ENCODE measurements around the gene INPP5F. TPM values are rescaled to one million over a fixed set of nuclear protein-coding genes. Genes with fewer than 3 reads are reported as not detected.

INPP5F gene
- total RNA-seq, 1 experiment from 2014 or later, result 26.4 TPM

GRCh38 chr10:119831656-119832055 is 105.8 kb downstream of the INPP5F start:
- no peak for DNase-seq
- Mint-ChIP-seq H3K27me3 (ENCODE audit: insufficient read depth, unreplicated experiment) (no peaks in the 10 kb centered on the region), H3K27ac (ENCODE audit: unreplicated experiment) (no peak overlapping the region), H3K4me1 (ENCODE audit: low read depth, unreplicated experiment) (peaks cover 19% of the 10 kb centered on the region), H3K4me3 (ENCODE audit: unreplicated experiment) (no peak overlapping the region), H3K9me3 (ENCODE audit: unreplicated experiment) (no peaks in the 10 kb centered on the region), H3K36me3 (ENCODE audit: insufficient read depth, unreplicated experiment) (peaks cover 93% of the 10 kb centered on the region)
- POLR2A ChIA-PET, result no interaction called here
- CTCF ChIA-PET, result interaction anchor here (1.2 to 2.2 kb wide), 2 partner anchors 80 to 81 kb away, joined by 5 to 6 read pairs; no protein-coding TSS in a partner anchor
- TF ChIP-seq CTCF (IDR thresholded peaks at IDR 0.05; ENCODE audit: insufficient read depth in 1 of 2, low read depth in 1 of 2, low read length in 1 of 2, severe bottlenecking in 1 of 2, unreplicated experiment in 1 of 2), result no peak
- H3K36me3 ChIP-seq (ENCODE audit: control insufficient read depth, insufficient read depth, low read length), result peaks cover 1% of the 10 kb centered on the region
- H3K4me3 ChIP-seq (ENCODE audit: low read depth, low read length), result no peak overlapping the region
- H3K9me3 ChIP-seq, result no peaks in the 10 kb centered on the region
- intact Hi-C loops (cut with micrococcal nuclease; ENCODE audit: unreplicated experiment), result loop anchor here (2.0 kb wide), 1 partner anchor 145 kb away; no protein-coding TSS in a partner anchor
- no peaks in the 10 kb centered on the region for H3K27me3 ChIP-seq (replicated peaks; ENCODE audit: control insufficient read depth, insufficient read depth, low read length)
- H3K4me1 ChIP-seq, result no peaks in the 10 kb centered on the region; the same call in 1 of the 2 replicates
- no TSS peak for BruUV-seq (replicated peaks)

DNA sequence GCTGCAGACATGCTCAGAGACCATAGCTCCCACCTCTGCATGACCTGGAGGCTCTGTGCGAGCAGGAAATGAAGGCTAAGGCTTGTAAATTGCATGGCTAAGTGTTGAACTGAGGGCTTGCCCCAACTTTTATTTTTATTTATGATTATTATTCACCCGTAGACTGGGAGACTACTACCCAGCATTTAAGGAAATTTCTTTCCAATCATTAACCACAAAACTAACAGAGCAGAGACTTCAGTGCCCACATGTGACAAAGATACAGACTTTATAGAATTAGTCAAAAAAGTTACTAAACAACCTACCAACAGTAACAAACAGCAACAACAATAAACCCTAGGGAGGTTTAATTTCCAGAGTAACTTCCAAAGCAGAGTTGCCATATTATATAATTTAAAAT is 107.1 kb downstream of the INPP5F start:
- H3K4me1 Mint-ChIP-seq (ENCODE audit: low read depth, unreplicated experiment), result peaks cover 19% of the 10 kb centered on the region
- H3K4me3 Mint-ChIP-seq (ENCODE audit: unreplicated experiment), result no peak overlapping the region
- Histone ChIP-seq H3K4me1 (no peaks in the 10 kb centered on the region; the same call in 1 of the 2 replicates), H3K4me3 (ENCODE audit: low read depth, low read length) (no peak overlapping the region), H3K36me3 (ENCODE audit: control insufficient read depth, insufficient read depth, low read length) (peaks cover 1% of the 10 kb centered on the region), H3K9me3 (no peaks in the 10 kb centered on the region), H3K27me3 (replicated peaks; ENCODE audit: control insufficient read depth, insufficient read depth, low read length) (no peaks in the 10 kb centered on the region)
- peak overlapping the region; percentile 62 for H3K27ac Mint-ChIP-seq (ENCODE audit: unreplicated experiment)
- ChIA-PET POLR2A (no interaction called here), CTCF (interaction anchor here (2.2 kb wide), 1 partner anchor 83 kb away, joined by 6 read pairs; no protein-coding TSS in a partner anchor)
- intact Hi-C loops (cut with micrococcal nuclease; ENCODE audit: unreplicated experiment), result loop anchor here (2.0 kb wide), 1 partner anchor 146 kb away; no protein-coding TSS in a partner anchor
- no peak for TF ChIP-seq CTCF (IDR thresholded peaks at IDR 0.05; ENCODE audit: insufficient read depth in 1 of 2, low read depth in 1 of 2, low read length in 1 of 2, severe bottlenecking in 1 of 2, unreplicated experiment in 1 of 2)
- no peaks in the 10 kb centered on the region for H3K9me3 Mint-ChIP-seq (ENCODE audit: unreplicated experiment)
- DNase-seq, result no peak
- no peaks in the 10 kb centered on the region for H3K27me3 Mint-ChIP-seq (ENCODE audit: insufficient read depth, unreplicated experiment)
- peaks cover 93% of the 10 kb centered on the region for H3K36me3 Mint-ChIP-seq (ENCODE audit: insufficient read depth, unreplicated experiment)
- BruUV-seq (replicated peaks), result no TSS peak

GRCh38 chr10:119834188-119834587 is 108.3 kb downstream of the INPP5F start:
- TF ChIP-seq CTCF (IDR thresholded peaks at IDR 0.05; ENCODE audit: insufficient read depth in 1 of 2, low read depth in 1 of 2, low read length in 1 of 2, severe bottlenecking in 1 of 2, unreplicated experiment in 1 of 2), result no peak
- ChIA-PET CTCF (no interaction called here), POLR2A (no interaction called here)
- no peaks in the 10 kb centered on the region for H3K27me3 ChIP-seq (replicated peaks; ENCODE audit: control insufficient read depth, insufficient read depth, low read length)
- H3K36me3 Mint-ChIP-seq (ENCODE audit: insufficient read depth, unreplicated experiment), result peaks cover 100% of the 10 kb centered on the region
- no peak overlapping the region for H3K4me3 ChIP-seq (ENCODE audit: low read depth, low read length)
- intact Hi-C loops (cut with micrococcal nuclease; ENCODE audit: unreplicated experiment), result no loop called here
- H3K4me1 Mint-ChIP-seq (ENCODE audit: low read depth, unreplicated experiment), result peaks cover 19% of the 10 kb centered on the region
- H3K9me3 Mint-ChIP-seq (ENCODE audit: unreplicated experiment), result no peaks in the 10 kb centered on the region
- H3K36me3 ChIP-seq (ENCODE audit: control insufficient read depth, insufficient read depth, low read length), result peaks cover 1% of the 10 kb centered on the region
- H3K27me3 Mint-ChIP-seq (ENCODE audit: insufficient read depth, unreplicated experiment), result no peaks in the 10 kb centered on the region
- BruUV-seq (replicated peaks), result no TSS peak
- peak overlapping the region; percentile 62 for H3K27ac Mint-ChIP-seq (ENCODE audit: unreplicated experiment)
- no peaks in the 10 kb centered on the region; the same call in 1 of the 2 replicates for H3K4me1 ChIP-seq
- DNase-seq, result no peak
- H3K4me3 Mint-ChIP-seq (ENCODE audit: unreplicated experiment), result no peak overlapping the region
- no peaks in the 10 kb centered on the region for H3K9me3 ChIP-seq
